HepG2 (cell line): ENCODE data around the gene SAMD15.

Experiments
- ATF1 ChIP-seq: IDR thresholded peaks from 2 replicates; pipeline ENCODE4 v1.6.1; 2016; ENCODE audit warnings: mild to moderate bottlenecking, control low read depth
- BHLHE40 ChIP-seq: IDR thresholded peaks from 2 replicates; pipeline ENCODE4 v1.6.1; 2011; ENCODE audit warnings: low read length, improper control_type of control experiment
- CTCF ChIP-seq: sonication (generic); formaldehyde crosslinking; IDR thresholded peaks from 2 replicates; pipeline ENCODE4 v1.5.0; 2020; ENCODE audit warnings: mild to moderate bottlenecking, missing genetic modification reagents, moderate library complexity
- JUN ChIP-seq: sonication (generic); formaldehyde crosslinking; IDR thresholded peaks from 2 replicates; pipeline ENCODE4 v1.4.0; 2020; ENCODE audit warnings: mild to moderate bottlenecking, missing genetic modification reagents
- POLR2G ChIP-seq: fragments of 200-400 bp; formaldehyde crosslinking; IDR thresholded peaks from 2 replicates; pipeline ENCODE4 v1.6.1; 2018; ENCODE audit warnings: mild to moderate bottlenecking, low read depth, low read length, moderate library complexity
- SALL1 ChIP-seq: sonication (generic); formaldehyde crosslinking; IDR thresholded peaks from 2 replicates; pipeline ENCODE4 v1.8.0; 2022; ENCODE audit warnings: mild to moderate bottlenecking, missing genetic modification reagents
- STAT5B ChIP-seq: sonication (generic); formaldehyde crosslinking; IDR thresholded peaks from 2 replicates; pipeline ENCODE4 v1.4.0; 2020; ENCODE audit warnings: missing genetic modification reagents
- TCF12 ChIP-seq, 2 experiments: fragments of 450-650 bp in 1 of 2; sonication (generic) in 1 of 2; formaldehyde crosslinking in 1 of 2; IDR thresholded peaks; 2 replicates each; pipeline versions ENCODE4 v1.6.1 to v1.8.0; 2017 to 2022; ENCODE audit warnings: antibody characterized with exemption in 1 of 2, mild to moderate bottlenecking in 1 of 2, missing genetic modification reagents in 1 of 2, moderate library complexity in 1 of 2
- TOPORS ChIP-seq: sonication (generic); formaldehyde crosslinking; IDR thresholded peaks from 2 replicates; pipeline ENCODE4 v1.8.0; 2023; ENCODE audit warnings: mild to moderate bottlenecking, missing genetic modification reagents
- TRIM24 ChIP-seq: sonication (generic); formaldehyde crosslinking; IDR thresholded peaks from 2 replicates; pipeline ENCODE4 v1.8.0; 2022; ENCODE audit warnings: mild to moderate bottlenecking, missing genetic modification reagents
- USF2 ChIP-seq, 2 experiments: sonication (generic) in 1 of 2; formaldehyde crosslinking in 1 of 2; IDR thresholded peaks; 2 replicates each; pipeline versions ENCODE4 v1.5.1 to v1.6.1; 2011 to 2020; ENCODE audit warnings: borderline replicate concordance in 1 of 2, low read depth in 1 of 2, low read length in 1 of 2, mild to moderate bottlenecking in 1 of 2, missing genetic modification reagents in 1 of 2, moderate library complexity in 1 of 2
- ZNF343 ChIP-seq: sonication (generic); formaldehyde crosslinking; IDR thresholded peaks from 2 replicates; pipeline ENCODE4 v1.4.0; 2020; ENCODE audit warnings: mild to moderate bottlenecking, missing genetic modification reagents

GRCh38 chr14:77346495-77346894 lies 30.7 kb upstream of the SAMD15 start:
- TF ChIP-seq POLR2G = no peak
- TF ChIP-seq TRIM24 (CRISPR knock-in tag) = no peak
- no peak for TF ChIP-seq TCF12 (IDR thresholded peaks at IDR 0.05)
- no peak for TF ChIP-seq TCF12 (CRISPR knock-in tag; IDR thresholded peaks at IDR 0.05)
- TF ChIP-seq TOPORS = no peak
- TF ChIP-seq STAT5B (CRISPR knock-in tag) = no peak
- TF ChIP-seq ATF1 (CRISPR knock-in tag) = no peak
- TF ChIP-seq BHLHE40 = no peak
- no peak for TF ChIP-seq SALL1 (CRISPR knock-in tag)
- no peak for TF ChIP-seq CTCF (CRISPR knock-in tag)
- TF ChIP-seq ZNF343 = no peak
- TF ChIP-seq USF2 (IDR thresholded peaks at IDR 0.05; ENCODE audit: low read depth, low read length) = no peak
- TF ChIP-seq USF2 (CRISPR knock-in tag; IDR thresholded peaks at IDR 0.05; ENCODE audit: borderline replicate concordance) = no peak
- TF ChIP-seq JUN (CRISPR knock-in tag) = no peak
